ENCODE data around the gene DSTN. TPM values are rescaled to one million over a fixed set of nuclear protein-coding genes. Genes with fewer than 3 reads are reported as not detected.
A peak's percentile ranks its signal among the peaks of the same experiment; 100 is the strongest.

The DSTN gene
- total RNA-seq, 6 experiments from 2014 or later, result 65.8 to 94.4 (median 86.9) TPM

- Histone ChIP-seq H3K36me3 (peaks cover 0 to 5% (median 0%) of the 10 kb centered on the region in 4 donors), H3K27me3 (no peaks in the 10 kb centered on the region), H3K4me1 (peaks cover 0 to 81% (median 44%) of the 10 kb centered on the region in 4 donors), H3K9me3 (no peaks in the 10 kb centered on the region), H3K27ac (peak overlapping the region in 1 of 3 donors; percentile 46), H3K4me3 (no peak overlapping the region)
- WGBS (ENCODE audit: insufficient coverage, low coverage, low lambda C conversion rate, missing lambda C conversion rate), result 24% methylated on average over 16 of the region's 20 CpGs
- ATAC-seq, result peak; percentile 54 to 74 (median 66)
- peak in 2 of 3 donors; percentile 66 to 74 for DNase-seq
- TF ChIP-seq, protein P1, sequence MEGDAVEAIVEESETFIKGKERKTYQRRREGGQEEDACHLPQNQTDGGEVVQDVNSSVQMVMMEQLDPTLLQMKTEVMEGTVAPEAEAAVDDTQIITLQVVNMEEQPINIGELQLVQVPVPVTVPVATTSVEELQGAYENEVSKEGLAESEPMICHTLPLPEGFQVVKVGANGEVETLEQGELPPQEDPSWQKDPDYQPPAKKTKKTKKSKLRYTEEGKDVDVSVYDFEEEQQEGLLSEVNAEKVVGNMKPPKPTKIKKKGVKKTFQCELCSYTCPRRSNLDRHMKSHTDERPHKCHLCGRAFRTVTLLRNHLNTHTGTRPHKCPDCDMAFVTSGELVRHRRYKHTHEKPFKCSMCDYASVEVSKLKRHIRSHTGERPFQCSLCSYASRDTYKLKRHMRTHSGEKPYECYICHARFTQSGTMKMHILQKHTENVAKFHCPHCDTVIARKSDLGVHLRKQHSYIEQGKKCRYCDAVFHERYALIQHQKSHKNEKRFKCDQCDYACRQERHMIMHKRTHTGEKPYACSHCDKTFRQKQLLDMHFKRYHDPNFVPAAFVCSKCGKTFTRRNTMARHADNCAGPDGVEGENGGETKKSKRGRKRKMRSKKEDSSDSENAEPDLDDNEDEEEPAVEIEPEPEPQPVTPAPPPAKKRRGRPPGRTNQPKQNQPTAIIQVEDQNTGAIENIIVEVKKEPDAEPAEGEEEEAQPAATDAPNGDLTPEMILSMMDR (IDR thresholded peaks at IDR 0.05), result peak; percentile 27 to 61 (median 43)
- no peak for TF ChIP-seq POLR2A (IDR thresholded peaks at IDR 0.05)
- intact Hi-C loops (cut with DNase I), result no loop called here
These were observed 79.2 kb downstream of the DSTN start for GRCh38 chr20:17648791-17649730.

- intact Hi-C loops (cut with DNase I), result no loop called here
- H3K9me3 ChIP-seq, result no peaks in the 10 kb centered on the region
- peak overlapping the region in 1 of 3 donors; percentile 13 for H3K27ac ChIP-seq
- WGBS (ENCODE audit: insufficient coverage, low coverage, low lambda C conversion rate, missing lambda C conversion rate), result 37% methylated on average over 10 of the region's 12 CpGs
- H3K4me1 ChIP-seq, result peaks cover 0 to 68% (median 38%) of the 10 kb centered on the region in 4 donors
- peaks cover 0 to 16% (median 0%) of the 10 kb centered on the region in 4 donors for H3K36me3 ChIP-seq
- peak; percentile 12 to 47 (median 31) for ATAC-seq
- DNase-seq, result peak in 2 of 3 donors; percentile 62 to 66
- H3K27me3 ChIP-seq, result no peaks in the 10 kb centered on the region
- TF ChIP-seq POLR2A (IDR thresholded peaks at IDR 0.05), result no peak
- TF ChIP-seq, protein P1 (IDR thresholded peaks at IDR 0.05), result no peak
- no peak overlapping the region for H3K4me3 ChIP-seq
These were observed 80.6 kb downstream of the DSTN start for GRCh38 chr20:17650301-17651128.

DNA sequence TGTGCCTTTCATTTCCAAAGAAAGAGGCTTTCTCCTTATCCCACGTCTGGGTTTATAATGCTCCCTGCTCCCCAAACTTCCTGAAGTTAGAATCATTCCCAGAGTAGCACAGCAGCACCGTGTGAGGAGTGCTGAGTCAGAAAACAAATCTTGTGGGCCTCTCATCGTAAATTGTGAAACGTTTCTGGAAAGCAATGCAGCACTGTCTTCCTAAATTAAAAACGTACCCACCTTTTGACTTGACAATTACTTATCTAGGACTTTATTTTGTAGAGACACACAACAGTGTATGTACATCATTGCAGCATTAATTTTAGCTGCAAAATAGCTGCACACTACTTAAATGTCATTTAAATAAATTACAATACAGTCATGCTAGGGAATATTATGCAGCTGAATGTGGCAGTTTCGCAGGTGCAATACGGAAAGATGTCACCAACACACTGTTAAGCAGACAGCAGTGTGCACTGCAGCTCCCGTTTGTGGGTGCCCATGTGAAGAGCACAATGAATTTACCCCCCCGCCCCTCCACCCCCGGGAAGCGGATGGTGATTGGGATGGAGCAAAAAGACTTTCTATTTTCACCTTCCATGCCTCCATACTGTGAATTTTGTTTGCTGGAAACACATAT lies 81.4 kb downstream of the DSTN start:
- no peak for TF ChIP-seq POLR2A (IDR thresholded peaks at IDR 0.05)
- TF ChIP-seq, protein P1 (IDR thresholded peaks at IDR 0.05), result no peak
- intact Hi-C loops (cut with DNase I), result no loop called here
- peaks cover 0 to 65% (median 34%) of the 10 kb centered on the region in 4 donors for H3K4me1 ChIP-seq
- H3K36me3 ChIP-seq, result peaks cover 0 to 23% (median 3%) of the 10 kb centered on the region in 4 donors
- 46% methylated on average over 11 of the region's 11 CpGs for WGBS (ENCODE audit: insufficient coverage, low coverage, low lambda C conversion rate, missing lambda C conversion rate)
- no peaks in the 10 kb centered on the region for H3K27me3 ChIP-seq
- H3K4me3 ChIP-seq, result no peak overlapping the region
- peak overlapping the region in 1 of 3 donors; percentile 13 for H3K27ac ChIP-seq
- ATAC-seq, result peak in 1 of 4 donors; percentile 32
- DNase-seq, result peak in 1 of 3 donors; percentile 27
- no peaks in the 10 kb centered on the region for H3K9me3 ChIP-seq

DNA sequence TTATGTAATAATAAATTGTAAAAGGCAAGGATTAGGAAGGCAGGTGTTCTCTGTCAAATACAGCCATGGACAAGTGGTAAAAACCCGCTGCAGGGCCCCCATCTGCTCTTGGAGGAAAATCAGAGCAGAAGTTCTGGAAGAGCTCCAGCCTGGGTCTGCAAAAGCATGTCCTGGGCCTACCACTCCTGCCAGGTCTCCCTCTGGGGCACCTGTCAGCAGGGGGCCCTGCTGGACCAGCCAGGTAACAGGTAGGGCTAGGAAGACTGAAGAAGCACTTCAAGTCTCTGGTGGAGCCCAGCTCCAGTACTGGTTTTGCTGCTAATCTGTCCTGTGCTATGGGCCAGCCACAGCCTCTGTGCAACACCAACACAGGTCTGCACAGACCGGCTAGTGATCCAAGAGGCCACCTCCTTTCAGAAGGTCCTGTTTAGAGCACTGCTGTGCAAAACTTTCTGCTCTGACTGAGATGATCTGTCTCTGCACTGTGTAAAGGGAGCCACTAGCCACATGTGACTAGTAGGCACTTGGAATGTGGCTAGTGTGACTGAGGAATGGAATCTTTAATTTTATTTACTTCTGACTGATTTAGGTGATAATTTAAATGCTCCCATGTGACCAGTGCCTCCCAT lies 82.0 kb downstream of the DSTN start:
- intact Hi-C loops (cut with DNase I), result no loop called here
- Histone ChIP-seq H3K9me3 (no peaks in the 10 kb centered on the region), H3K4me1 (peaks cover 0 to 58% (median 29%) of the 10 kb centered on the region in 4 donors), H3K4me3 (no peak overlapping the region), H3K27ac (no peak overlapping the region), H3K27me3 (no peaks in the 10 kb centered on the region), H3K36me3 (peaks cover 0 to 23% (median 3%) of the 10 kb centered on the region in 4 donors)
- 71% methylated on average over 1 of the region's 2 CpGs for WGBS (ENCODE audit: insufficient coverage, low coverage, low lambda C conversion rate, missing lambda C conversion rate)
- peak in 1 of 3 donors; percentile 45 for DNase-seq
- TF ChIP-seq POLR2A (IDR thresholded peaks at IDR 0.05), result no peak
- TF ChIP-seq, protein P1 (IDR thresholded peaks at IDR 0.05), result peak in 2 of 4 donors; percentile 12 to 22
- peak in 3 of 4 donors; percentile 3 to 16 (median 11) for ATAC-seq
